Ishikawa (cell line): ENCODE measurements around the gene PAM16.

Experiments
- CREB1 ChIP-seq: IDR thresholded peaks from 2 replicates; pipeline ENCODE4 v1.6.1; 2012; ENCODE audit warnings: low read depth
- EP300 ChIP-seq: IDR thresholded peaks from 2 replicates; pipeline ENCODE4 v1.6.1; 2012; ENCODE audit warnings: borderline replicate concordance
- FOXM1 ChIP-seq: IDR thresholded peaks from 2 replicates; pipeline ENCODE4 v1.6.1; 2012; ENCODE audit warnings: low read depth, borderline replicate concordance
- NFIC ChIP-seq: IDR thresholded peaks from 2 replicates; pipeline ENCODE4 v1.6.1; 2012
- RAD21 ChIP-seq: IDR thresholded peaks from 2 replicates; pipeline ENCODE4 v1.6.1; 2012; ENCODE audit warnings: low read depth
- TEAD4 ChIP-seq: IDR thresholded peaks from 2 replicates; pipeline ENCODE4 v1.6.1; 2012
- YY1 ChIP-seq: IDR thresholded peaks from 2 replicates; pipeline ENCODE4 v1.6.1; 2012; ENCODE audit warnings: low read depth
- ZBTB7A ChIP-seq: IDR thresholded peaks from 2 replicates; pipeline ENCODE4 v1.6.1; 2012; ENCODE audit warnings: low read depth
- TF ChIP-seq, protein P1 (sequence below): IDR thresholded peaks from 2 replicates; pipeline ENCODE4 v1.6.1; 2012

- TF ChIP-seq NFIC: 0 out of 2 replicates have a peak, but pooled peaks have one; percentile 6
- no peak for TF ChIP-seq FOXM1
- TF ChIP-seq, protein P1, sequence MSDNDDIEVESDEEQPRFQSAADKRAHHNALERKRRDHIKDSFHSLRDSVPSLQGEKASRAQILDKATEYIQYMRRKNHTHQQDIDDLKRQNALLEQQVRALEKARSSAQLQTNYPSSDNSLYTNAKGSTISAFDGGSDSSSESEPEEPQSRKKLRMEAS: peak; percentile 79
- no peak for TF ChIP-seq EP300
- 0 out of 2 replicates have a peak, but pooled peaks have one; percentile 21 for TF ChIP-seq ZBTB7A
- TF ChIP-seq TEAD4: no peak
- no peak for TF ChIP-seq CREB1
- TF ChIP-seq RAD21: no peak
- TF ChIP-seq YY1: no peak
Observed at GRCh38 chr16:4314532-4315185, 36.5 kb downstream of the PAM16 start.
